GM18502 (cell line): ENCODE data around the gene FGD4.
"Not testable (repeated sequence)": the region's sequence is repeated elsewhere in the genome, so short reads cannot be mapped to it uniquely, and the experiment has no call there.

Source experiments
- ATAC-seq: cut with Tn5 transposase; IDR thresholded peaks from one replicate; pipeline ENCODE4 v1.9.1; 2021; ENCODE audit warnings: mild to moderate bottlenecking; ENCODE audit not compliant: unreplicated experiment, poor library complexity

Gene FGD4

GRCh38 chr12:32546272-32546671 lies 146.9 kb downstream of the FGD4 start:
- no peak for ATAC-seq

- no peak for ATAC-seq
Observed at GRCh38 chr12:32548691-32549281, 149.4 kb downstream of the FGD4 start.

- ATAC-seq, result no peak
Observed at GRCh38 chr12:32549675-32550079, 150.3 kb downstream of the FGD4 start.

- ATAC-seq, result no peak
Observed at GRCh38 chr12:32551058-32551457, 151.7 kb downstream of the FGD4 start.

GRCh38 chr12:32558903-32559302 lies 159.5 kb downstream of the FGD4 start:
- peak; percentile 98 for ATAC-seq

GRCh38 chr12:32559434-32559833 lies 160.1 kb downstream of the FGD4 start:
- ATAC-seq, result no peak

GRCh38 chr12:32560520-32560919 lies 161.2 kb downstream of the FGD4 start:
- ATAC-seq, result no peak

- ATAC-seq, result no peak
Observed at GRCh38 chr12:32561931-32562341, 162.6 kb downstream of the FGD4 start.

GRCh38 chr12:32562413-32562812 lies 163.1 kb downstream of the FGD4 start:
- not testable (repeated sequence) for ATAC-seq

GRCh38 chr12:32566663-32567295 lies 167.4 kb downstream of the FGD4 start:
- no peak for ATAC-seq

GRCh38 chr12:32567296-32567674 lies 167.9 kb downstream of the FGD4 start:
- no peak for ATAC-seq

- no peak for ATAC-seq
Observed at GRCh38 chr12:32568228-32568627, 168.9 kb downstream of the FGD4 start.

GRCh38 chr12:32569259-32569658 lies 169.9 kb downstream of the FGD4 start:
- no peak for ATAC-seq

GRCh38 chr12:32574585-32574984 lies 175.2 kb downstream of the FGD4 start:
- ATAC-seq, result no peak

GRCh38 chr12:32577328-32577727 lies 178.0 kb downstream of the FGD4 start:
- no peak for ATAC-seq

- no peak for ATAC-seq
Observed at GRCh38 chr12:32583534-32583933, 184.2 kb downstream of the FGD4 start.

GRCh38 chr12:32585680-32586079 lies 186.3 kb downstream of the FGD4 start:
- ATAC-seq, result no peak

- no peak for ATAC-seq
Observed at GRCh38 chr12:32586390-32586789, 187.0 kb downstream of the FGD4 start.

- ATAC-seq, result no peak
Observed at GRCh38 chr12:32587581-32588495, 188.5 kb downstream of the FGD4 start.

- ATAC-seq, result no peak
Observed at GRCh38 chr12:32588604-32589003, 189.2 kb downstream of the FGD4 start.

- peak; percentile 79 for ATAC-seq
Observed at GRCh38 chr12:32589165-32589865, 190.0 kb downstream of the FGD4 start.
